HG03095 (cell line): ENCODE data around the gene CPNE5.

Source experiments
- ATAC-seq: cut with Tn5 transposase; IDR thresholded peaks from one replicate; pipeline ENCODE4 v1.9.1; 2021; ENCODE audit warnings: moderate library complexity; ENCODE audit not compliant: unreplicated experiment

The CPNE5 gene

DNA sequence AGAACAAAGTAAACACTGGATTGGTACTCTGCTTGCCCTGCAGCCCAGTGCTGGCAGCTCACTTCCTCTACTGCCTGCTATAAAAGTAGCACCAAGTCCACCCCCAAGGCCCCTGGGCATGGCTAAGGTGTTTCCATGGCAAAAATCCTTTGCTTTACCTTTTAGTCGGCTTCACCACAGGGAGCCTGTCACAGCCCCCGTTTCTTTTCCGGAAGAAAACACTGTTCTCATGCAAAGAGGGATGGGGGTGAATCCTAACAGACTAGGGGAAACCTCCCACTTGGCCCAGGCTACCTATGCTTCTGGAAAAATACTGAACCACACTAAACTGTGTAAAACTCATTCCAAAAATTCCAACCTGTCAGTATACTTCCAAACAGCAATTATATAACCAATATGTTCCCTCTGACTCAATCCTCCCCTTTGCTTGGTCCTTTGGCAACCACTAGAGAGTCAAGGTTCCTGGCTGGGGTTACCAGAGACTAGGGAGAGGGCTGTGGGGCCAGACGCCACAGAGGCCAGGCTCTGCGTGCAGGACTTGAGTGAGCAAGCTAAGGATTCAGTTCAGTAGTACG is 19.2 kb upstream of the CPNE5 start:
- no peak for ATAC-seq

GRCh38 chr6:36857325-36857724 is 18.1 kb upstream of the CPNE5 start:
- ATAC-seq: no peak

DNA sequence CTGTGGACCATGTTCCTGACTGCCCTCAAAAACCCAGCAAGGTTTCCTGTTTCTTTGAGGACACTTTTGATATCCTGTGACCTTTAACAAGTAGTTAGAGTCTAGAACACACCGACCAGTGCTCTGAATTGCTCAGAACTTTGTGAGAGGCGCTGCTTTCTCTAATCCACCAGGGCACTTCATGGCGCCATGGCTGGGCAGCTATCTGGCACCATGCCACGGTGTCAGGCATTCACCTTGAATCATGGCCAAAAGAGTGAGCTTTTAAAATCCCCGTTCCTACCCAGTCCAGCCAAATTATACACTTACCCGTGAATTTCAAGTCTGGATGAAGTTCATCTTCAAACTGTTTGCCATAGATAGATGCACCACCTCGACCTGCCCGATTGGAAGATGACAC is 17.0 kb upstream of the CPNE5 start:
- ATAC-seq: no peak

DNA sequence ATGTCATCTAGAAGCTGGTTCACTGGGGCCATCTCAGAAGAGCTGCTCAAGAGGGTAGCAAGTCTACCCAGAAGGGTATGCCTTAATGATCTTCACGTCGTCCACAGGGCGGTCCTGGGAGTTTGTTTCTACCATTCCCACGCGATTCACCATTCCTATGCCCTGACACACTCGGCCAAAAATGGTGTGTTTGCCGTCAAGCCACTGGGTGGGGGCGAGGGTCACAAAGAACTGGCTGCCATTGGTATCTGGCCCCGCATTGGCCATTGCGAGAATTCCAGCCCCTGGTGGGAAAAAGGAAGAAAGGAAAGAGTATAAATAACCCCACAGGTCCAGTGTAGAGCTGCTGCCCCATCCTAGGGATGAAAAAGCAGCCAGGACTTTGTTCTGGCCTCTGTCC is 16.5 kb upstream of the CPNE5 start:
- no peak for ATAC-seq

DNA sequence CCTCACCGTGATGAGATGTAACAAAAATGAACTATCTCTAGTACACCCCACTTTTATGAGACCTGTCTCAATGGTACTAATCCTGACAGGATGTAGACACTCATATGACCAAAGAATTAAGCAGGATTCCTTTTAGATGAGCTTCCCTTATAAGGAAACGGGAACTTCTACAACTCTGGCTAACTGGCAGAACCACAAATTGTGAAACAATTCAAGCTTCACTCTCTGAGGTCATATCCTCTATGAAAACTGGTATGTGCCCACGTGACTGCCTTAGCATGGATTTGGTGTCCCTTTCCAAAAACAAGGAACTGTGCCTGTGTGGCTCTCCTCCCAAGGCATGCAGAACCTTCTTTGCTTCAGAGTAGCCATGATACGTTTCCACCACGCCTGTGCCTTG is 14.1 kb upstream of the CPNE5 start:
- no peak for ATAC-seq

GRCh38 chr6:36852481-36853147 is 13.4 kb upstream of the CPNE5 start:
- no peak for ATAC-seq

GRCh38 chr6:36851626-36852025 is 12.4 kb upstream of the CPNE5 start:
- ATAC-seq: no peak

DNA sequence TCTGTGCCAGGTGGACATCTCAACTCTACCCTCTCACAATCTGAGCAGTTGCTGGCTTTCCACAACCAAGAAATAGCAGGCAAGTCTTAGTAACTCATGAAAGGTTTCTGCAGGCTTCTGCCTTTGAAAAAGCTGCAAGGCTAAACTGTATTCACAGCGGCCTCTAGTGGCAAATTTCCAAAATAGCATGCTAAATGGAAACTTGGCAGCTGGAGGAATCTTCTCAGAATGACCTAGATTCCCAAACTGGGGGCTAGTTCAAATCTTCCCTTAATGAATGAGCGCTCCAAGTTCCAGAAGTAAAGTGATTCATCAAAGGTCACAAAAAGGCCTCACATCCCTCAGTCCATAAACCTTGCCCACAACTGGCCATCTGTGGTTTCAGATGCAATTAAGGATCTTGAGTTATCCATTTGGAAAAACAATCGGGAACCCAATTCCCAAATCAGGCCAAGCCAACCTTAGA is 11.9 kb upstream of the CPNE5 start:
- ATAC-seq: no peak

DNA sequence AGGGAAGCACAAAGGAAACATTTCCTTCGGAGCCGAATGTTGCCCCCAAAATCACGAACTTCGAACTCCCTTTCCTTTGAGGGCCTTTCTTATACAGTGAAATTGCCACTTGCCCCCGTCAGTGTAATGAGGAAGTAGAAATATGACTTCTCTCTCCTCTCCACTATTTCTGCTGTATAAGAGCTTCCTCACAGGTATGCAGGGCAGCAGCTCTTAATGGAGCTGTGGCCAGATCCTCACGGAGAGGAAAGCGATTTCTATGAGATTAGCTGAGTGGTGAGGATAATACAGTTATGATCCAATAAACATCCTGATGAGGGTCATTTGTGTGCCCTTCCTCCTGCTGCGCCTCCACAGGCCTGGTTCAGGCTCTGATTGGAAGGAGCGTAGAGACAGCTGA is 10.8 kb upstream of the CPNE5 start:
- ATAC-seq: no peak

DNA sequence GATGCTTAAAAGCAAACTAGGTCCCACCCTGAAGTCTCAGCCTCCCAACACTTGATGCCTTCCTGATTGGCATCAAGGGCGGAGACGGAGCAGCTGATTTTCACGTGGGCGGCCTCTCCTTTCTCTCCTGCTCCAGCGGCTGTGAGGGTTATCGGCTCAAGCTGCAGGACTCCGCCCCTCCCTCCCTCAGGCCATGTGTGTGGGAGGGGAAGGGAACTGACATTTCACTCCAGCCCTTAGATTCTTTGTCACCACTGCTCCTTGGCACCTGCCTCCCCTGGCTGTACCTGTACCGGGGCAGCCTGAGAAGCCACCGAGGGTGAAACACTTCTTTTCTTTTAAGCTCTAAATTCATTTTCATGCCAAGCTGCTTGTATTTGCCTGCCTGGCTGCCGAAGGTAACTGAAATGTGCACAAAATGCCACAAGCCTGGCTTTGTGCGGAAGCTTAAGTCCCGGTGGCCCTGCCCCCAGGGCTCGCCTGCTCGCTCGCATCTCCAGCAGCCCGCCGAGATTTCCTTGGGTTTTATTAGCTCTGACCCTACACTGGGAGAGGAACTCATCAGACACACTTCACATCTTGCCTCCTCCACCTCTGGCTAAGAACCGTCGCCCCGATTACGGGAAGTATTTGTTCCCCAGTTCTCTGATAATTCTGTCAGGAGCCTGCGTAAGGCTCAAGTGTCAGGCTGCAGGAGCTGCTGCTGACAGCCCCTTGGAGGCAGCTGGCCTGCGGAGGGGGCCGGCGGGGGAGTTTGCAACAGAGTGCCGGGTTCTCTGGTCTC is 9.6 kb upstream of the CPNE5 start:
- ATAC-seq: no peak

DNA sequence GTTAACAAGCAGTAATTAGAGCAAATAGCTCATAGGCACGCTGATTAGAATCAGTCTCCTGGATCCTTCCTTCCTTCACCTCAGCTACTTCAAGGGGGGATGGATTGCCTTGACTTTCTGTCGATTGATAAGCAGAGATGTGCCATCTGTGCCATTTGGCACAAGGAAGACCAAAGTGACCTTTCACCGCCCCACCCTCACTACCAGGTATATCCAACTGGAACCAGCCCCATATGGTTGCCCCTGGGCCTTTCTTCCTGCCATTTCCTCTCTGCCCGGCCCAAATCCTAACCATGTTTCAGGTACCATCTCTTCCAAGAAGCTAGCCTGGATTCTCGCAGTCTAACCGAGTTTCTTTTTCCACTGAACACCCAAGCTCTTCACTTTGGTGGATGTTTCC is 8.7 kb upstream of the CPNE5 start:
- ATAC-seq: no peak

GRCh38 chr6:36847152-36847551 is 7.9 kb upstream of the CPNE5 start:
- no peak for ATAC-seq

DNA sequence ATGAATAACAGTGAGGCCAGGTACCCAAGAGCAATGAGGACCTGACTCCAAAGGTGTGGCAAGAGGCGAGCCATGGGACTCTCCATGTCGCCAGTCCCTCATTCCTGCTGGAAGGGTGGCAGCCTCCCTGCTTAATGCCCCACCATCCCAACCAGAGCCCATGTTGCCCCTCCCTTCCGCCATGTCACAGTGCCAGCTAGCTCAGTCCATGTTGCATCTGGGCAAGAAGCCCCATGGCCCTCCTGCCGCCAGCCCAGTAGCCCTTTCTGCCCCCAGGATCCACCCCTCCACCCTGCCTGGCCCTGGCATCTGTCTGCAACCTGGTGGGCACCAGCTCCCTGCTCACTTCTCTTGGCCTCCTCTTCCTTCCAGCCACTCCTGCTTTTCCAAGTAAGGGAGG is 6.0 kb upstream of the CPNE5 start:
- no peak for ATAC-seq

- ATAC-seq: no peak
These were observed 5.3 kb upstream of the CPNE5 start for GRCh38 chr6:36844232-36845170.

- ATAC-seq: no peak
These were observed 3.9 kb upstream of the CPNE5 start for GRCh38 chr6:36843170-36843569.

GRCh38 chr6:36841756-36842155 is 2.5 kb upstream of the CPNE5 start:
- no peak for ATAC-seq

GRCh38 chr6:36840432-36841403 is 1.5 kb upstream of the CPNE5 start:
- no peak for ATAC-seq

DNA sequence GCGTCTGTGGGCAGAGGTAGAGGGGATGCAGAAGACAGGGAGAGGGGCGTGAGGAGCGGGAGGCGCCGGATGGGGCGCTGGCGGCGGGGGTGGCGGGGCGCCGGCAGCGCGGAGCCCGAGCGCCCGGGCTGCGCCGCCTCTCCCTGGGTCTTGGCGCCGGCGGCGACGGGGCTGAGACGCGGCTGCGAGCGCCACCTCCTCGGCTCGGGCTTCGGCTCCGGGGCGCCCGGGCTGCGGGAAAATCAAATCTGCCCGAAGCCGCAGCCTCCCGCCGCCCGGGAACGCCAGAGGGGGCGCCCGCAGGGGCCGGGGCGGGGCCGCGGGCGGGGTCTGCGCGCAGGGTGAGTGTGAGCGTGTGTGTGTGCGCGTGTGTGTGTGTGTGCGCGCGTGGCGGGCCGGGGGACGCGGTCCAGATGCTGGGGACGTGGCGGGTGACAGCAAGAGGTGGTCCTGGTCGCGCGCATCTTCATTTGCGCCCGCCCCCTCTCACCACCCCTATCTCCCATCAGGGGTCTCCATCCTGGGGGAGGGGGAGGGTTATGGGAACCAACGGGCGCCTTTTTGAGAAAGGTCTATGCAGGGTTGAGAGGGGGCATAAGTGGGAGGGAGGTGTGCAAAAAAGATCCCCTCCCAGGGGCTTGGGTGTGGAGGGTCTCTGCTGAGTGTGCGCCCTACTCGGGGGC is 646 bp upstream of the CPNE5 start:
- ATAC-seq: no peak

DNA sequence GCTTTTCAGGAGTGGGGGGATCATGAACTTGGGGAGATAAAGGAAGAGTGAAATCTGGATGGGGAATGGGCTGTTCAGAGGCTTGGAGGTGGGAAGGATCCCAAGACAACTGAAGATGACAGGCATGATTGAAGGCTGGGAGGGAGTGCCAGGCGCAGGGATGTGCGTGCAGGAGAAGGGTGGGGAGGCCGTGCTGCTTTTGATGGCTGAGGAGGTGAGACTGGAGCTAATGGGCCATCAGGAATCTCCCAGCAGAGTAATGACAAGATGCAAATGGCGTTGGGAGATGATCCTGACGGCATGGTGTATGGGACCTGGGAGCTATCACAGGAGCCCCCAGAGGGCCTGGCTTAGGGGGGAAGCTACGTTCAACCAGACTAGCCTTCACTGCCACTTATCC is 1.6 kb downstream of the CPNE5 start:
- ATAC-seq: no peak

- ATAC-seq: no peak
These were observed 2.3 kb downstream of the CPNE5 start for GRCh38 chr6:36837022-36837339.
